GM19099 (cell line): ENCODE measurements around the gene DPM3.

ENCODE experiments used
- POLR2A ChIP-seq: IDR thresholded peaks from 3 replicates; pipeline ENCODE4 v1.6.1; 2011; ENCODE audit warnings: low read depth; ENCODE audit not compliant: insufficient read length; ENCODE audit errors: extremely low read depth

DPM3 gene

GRCh38 chr1:155170101-155170785 is 29.9 kb upstream of the DPM3 start:
- no peak for TF ChIP-seq POLR2A

GRCh38 chr1:155169541-155169940 is 29.2 kb upstream of the DPM3 start:
- TF ChIP-seq POLR2A = no peak

GRCh38 chr1:155168456-155169210 is 28.3 kb upstream of the DPM3 start:
- no peak for TF ChIP-seq POLR2A

GRCh38 chr1:155167166-155168104 is 27.1 kb upstream of the DPM3 start:
- no peak for TF ChIP-seq POLR2A

GRCh38 chr1:155166471-155167165 is 26.3 kb upstream of the DPM3 start:
- TF ChIP-seq POLR2A = no peak

GRCh38 chr1:155166051-155166470 is 25.7 kb upstream of the DPM3 start:
- TF ChIP-seq POLR2A = no peak

GRCh38 chr1:155160128-155160527 is 19.8 kb upstream of the DPM3 start:
- no peak for TF ChIP-seq POLR2A

- no peak for TF ChIP-seq POLR2A
These were observed 18.7 kb upstream of the DPM3 start for GRCh38 chr1:155158991-155159390.

- TF ChIP-seq POLR2A = no peak
These were observed 5.2 kb upstream of the DPM3 start for GRCh38 chr1:155145491-155145890.

- no peak for TF ChIP-seq POLR2A
These were observed 1.4 kb upstream of the DPM3 start for GRCh38 chr1:155141749-155142148.

GRCh38 chr1:155140630-155140953 is 261 bp upstream of the DPM3 start:
- TF ChIP-seq POLR2A = no peak

GRCh38 chr1:155137154-155137949 is 3.0 kb downstream of the DPM3 start:
- no peak for TF ChIP-seq POLR2A

- TF ChIP-seq POLR2A = no peak
These were observed 3.6 kb downstream of the DPM3 start for GRCh38 chr1:155136748-155137147.

- peak; percentile 90 for TF ChIP-seq POLR2A
These were observed 4.8 kb downstream of the DPM3 start, which contains the start of gene SLC50A1 for GRCh38 chr1:155135415-155136028. SLC50A1 (plus strand) TSS chr1:155135852; CDS start chr1:155135912, 60 bp downstream.
